Muscle layer of duodenum (tissue), 2 donors: ENCODE data around the gene SLC45A2.
"Not testable (repeated sequence)": the region's sequence is repeated elsewhere in the genome, so short reads cannot be mapped to it uniquely, and the experiment has no call there.

Source experiments
- H3K27ac ChIP-seq: one replicate; pipeline ENCODE4 v1.7.0; 2013; ENCODE audit warnings: mild to moderate bottlenecking, low read length
- H3K27me3 ChIP-seq: one replicate; pipeline ENCODE4 v1.7.0; 2013; ENCODE audit warnings: low read depth, mild to moderate bottlenecking, control low read depth, low read length
- H3K36me3 ChIP-seq, 2 donors: one replicate each; pipeline ENCODE4 v1.7.0; 2013; ENCODE audit warnings: low read length in 2 of 2, control low read depth in 1 of 2, mild to moderate bottlenecking in 1 of 2; ENCODE audit not compliant: insufficient read depth in 2 of 2, control insufficient read depth in 1 of 2
- H3K4me1 ChIP-seq, 2 donors: one replicate each; pipeline ENCODE4 v1.7.0; 2013; ENCODE audit warnings: low read length in 2 of 2, mild to moderate bottlenecking in 2 of 2, control low read depth in 1 of 2, moderate library complexity in 1 of 2; ENCODE audit not compliant: insufficient read depth in 2 of 2, control insufficient read depth in 1 of 2
- H3K4me3 ChIP-seq, 2 donors: one replicate each; pipeline ENCODE4 v1.7.0; 2013; ENCODE audit warnings: low read length in 2 of 2, low read depth in 1 of 2, mild to moderate bottlenecking in 1 of 2
- H3K9me3 ChIP-seq, 2 donors: one replicate each; pipeline ENCODE4 v1.7.0; 2013; ENCODE audit warnings: low read length in 2 of 2, control low read depth in 1 of 2, mild to moderate bottlenecking in 1 of 2; ENCODE audit not compliant: control insufficient read depth in 1 of 2
- donor health status: healthy.

SLC45A2 gene, protein sequence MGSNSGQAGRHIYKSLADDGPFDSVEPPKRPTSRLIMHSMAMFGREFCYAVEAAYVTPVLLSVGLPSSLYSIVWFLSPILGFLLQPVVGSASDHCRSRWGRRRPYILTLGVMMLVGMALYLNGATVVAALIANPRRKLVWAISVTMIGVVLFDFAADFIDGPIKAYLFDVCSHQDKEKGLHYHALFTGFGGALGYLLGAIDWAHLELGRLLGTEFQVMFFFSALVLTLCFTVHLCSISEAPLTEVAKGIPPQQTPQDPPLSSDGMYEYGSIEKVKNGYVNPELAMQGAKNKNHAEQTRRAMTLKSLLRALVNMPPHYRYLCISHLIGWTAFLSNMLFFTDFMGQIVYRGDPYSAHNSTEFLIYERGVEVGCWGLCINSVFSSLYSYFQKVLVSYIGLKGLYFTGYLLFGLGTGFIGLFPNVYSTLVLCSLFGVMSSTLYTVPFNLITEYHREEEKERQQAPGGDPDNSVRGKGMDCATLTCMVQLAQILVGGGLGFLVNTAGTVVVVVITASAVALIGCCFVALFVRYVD

DNA sequence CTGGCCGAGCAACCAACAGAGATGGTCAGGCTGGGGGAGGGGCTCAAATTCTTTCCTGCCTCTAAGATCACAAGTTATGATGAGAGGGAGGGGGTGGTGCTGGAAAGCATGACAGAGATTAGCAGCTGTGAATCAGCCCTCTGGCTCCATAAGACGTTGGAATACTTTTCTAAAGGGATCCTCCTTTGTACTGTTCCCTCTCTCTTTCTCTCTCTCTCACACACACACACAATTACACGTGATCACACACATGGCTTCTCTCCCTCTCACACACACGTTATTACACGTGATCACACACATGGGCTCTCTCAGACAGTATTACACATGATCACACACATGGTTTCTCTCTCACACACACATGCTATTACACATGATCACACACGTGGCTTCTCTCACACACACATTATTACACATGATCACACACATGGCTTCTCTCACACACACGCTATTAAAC lies at the start of gene SLC45A2:
Gene SLC45A2, minus strand, starts transcription at position 23 of the 454 bp plus-strand sequence. CDS start 110 bp downstream, outside the sequence.
- no peaks in the 10 kb centered on the region for H3K9me3 ChIP-seq
- H3K4me1 ChIP-seq, result no peaks in the 10 kb centered on the region
- no peaks in the 10 kb centered on the region for H3K27me3 ChIP-seq
- no peak within 1 kb of the TSS for H3K4me3 ChIP-seq
- peaks cover 15 to 29% of the 10 kb centered on the region in 2 donors for H3K36me3 ChIP-seq
- H3K27ac ChIP-seq, result no peak within 1 kb of the TSS

DNA sequence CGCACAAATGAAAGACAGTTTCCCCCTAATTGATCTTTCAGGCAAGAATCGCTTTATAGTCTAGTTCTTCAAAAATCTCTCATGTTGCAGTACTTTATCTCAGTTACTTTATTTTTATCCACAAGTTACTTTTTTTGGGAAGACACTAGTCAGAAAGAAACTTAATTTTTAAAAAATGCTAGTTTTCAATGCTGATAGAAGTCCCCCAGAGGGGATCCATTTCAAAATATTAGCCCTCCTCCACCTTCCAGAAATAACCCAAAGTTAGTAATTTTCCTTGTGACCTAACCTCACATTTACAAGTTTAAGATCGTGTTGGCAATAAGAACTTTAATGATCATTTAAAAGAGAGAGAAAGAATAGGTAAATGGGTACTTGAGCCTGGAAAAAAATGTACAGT lies 47.5 kb upstream of the SLC45A2 start:
- H3K4me1 ChIP-seq, result no peaks in the 10 kb centered on the region
- no peak overlapping the region for H3K4me3 ChIP-seq
- no peaks in the 10 kb centered on the region for H3K27me3 ChIP-seq
- H3K27ac ChIP-seq, result no peak overlapping the region
- H3K9me3 ChIP-seq, result no peaks in the 10 kb centered on the region
- peaks cover 0 to 16% of the 10 kb centered on the region in 2 donors for H3K36me3 ChIP-seq

DNA sequence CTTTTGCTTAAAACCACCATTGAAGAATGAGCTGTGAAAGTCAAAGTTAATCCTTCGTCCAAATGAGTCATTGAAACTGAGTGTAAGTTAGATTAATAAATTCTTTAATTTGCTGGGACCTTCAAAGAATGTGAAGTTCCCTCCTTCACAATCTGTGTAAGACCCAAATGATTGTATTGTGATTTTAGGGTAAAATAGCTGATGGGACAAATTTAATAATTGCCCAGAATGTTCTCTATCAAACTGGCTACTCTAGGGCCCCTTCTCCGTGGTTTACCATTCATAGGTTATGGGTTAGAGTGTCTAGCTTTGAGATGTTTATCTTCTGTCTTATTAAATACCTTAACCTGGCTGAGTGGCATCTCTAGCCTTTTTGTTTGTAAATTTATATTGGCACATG lies 46.6 kb upstream of the SLC45A2 start:
- H3K27me3 ChIP-seq, result no peaks in the 10 kb centered on the region
- no peak overlapping the region for H3K4me3 ChIP-seq
- H3K9me3 ChIP-seq, result no peaks in the 10 kb centered on the region
- H3K4me1 ChIP-seq, result no peaks in the 10 kb centered on the region
- H3K27ac ChIP-seq, result no peak overlapping the region
- H3K36me3 ChIP-seq, result peaks cover 0 to 16% of the 10 kb centered on the region in 2 donors

DNA sequence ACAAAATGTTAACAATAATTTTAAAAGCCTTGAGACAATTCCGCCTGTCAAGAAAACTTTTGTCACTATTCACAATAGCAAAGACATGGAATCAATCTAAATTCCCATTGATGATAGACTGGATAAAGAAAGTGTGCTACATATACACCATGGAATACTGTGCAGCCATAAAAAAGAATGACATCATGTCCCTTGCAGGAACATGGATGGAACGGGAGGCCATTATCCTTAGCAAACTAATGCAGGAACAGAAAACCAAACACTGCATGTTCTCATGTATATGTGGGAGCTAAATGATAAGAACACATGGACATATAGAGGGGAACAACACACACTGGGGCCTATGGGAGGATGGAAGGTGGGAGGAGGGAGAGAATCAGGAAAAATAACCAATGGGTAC lies 46.1 kb upstream of the SLC45A2 start:
- not testable (repeated sequence) for H3K27me3 ChIP-seq, H3K9me3 ChIP-seq, H3K4me3 ChIP-seq, H3K4me1 ChIP-seq, H3K27ac ChIP-seq
- peaks cover 0 to 16% of the 10 kb centered on the region in 2 donors for H3K36me3 ChIP-seq

DNA sequence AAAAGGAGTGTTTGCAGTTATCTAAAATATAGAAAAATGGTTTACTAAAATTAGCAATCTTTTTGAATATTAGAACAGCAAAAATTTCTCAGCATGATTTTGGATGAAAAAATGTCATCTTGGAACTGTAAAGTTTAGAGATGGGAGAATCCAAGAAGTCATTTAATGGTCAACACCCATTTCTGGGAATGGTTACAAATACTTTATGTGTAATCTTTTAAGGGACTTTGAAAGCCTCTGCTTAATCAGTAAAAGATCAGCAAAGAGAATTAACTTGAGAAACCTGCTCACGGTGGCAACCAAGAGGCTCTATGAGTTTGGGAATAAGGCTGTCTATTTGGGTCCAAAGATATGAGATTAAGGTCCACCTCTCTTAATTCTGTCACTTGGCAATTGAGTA lies 45.6 kb upstream of the SLC45A2 start:
- Histone ChIP-seq H3K36me3 (peaks cover 0 to 10% of the 10 kb centered on the region in 2 donors), H3K9me3 (no peaks in the 10 kb centered on the region), H3K27ac (no peak overlapping the region), H3K27me3 (no peaks in the 10 kb centered on the region), H3K4me3 (no peak overlapping the region), H3K4me1 (no peaks in the 10 kb centered on the region)

DNA sequence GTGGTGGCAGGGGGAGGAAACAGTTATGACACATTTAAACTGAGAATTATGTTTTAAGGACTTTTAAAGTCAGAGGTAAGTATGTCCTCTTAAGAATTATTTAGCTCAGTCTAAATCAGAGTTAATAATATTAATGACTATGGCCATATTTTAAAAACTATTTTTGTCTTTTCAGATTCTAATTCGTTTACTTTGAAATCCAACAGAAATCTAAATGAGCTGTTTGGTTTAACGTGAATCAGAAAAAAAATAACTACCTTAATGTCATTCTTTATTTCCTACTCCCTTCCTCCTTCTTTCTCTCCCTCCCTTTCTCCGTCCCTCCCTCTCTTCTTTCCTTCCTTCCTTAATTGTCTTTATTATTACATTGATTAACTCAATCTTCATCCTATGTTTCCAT lies 43.9 kb upstream of the SLC45A2 start:
- peaks cover 7% of the 10 kb centered on the region in 2 donors for H3K36me3 ChIP-seq
- no peak overlapping the region for H3K4me3 ChIP-seq
- no peaks in the 10 kb centered on the region for H3K27me3 ChIP-seq
- H3K9me3 ChIP-seq, result no peaks in the 10 kb centered on the region
- no peak overlapping the region for H3K27ac ChIP-seq
- H3K4me1 ChIP-seq, result no peaks in the 10 kb centered on the region

DNA sequence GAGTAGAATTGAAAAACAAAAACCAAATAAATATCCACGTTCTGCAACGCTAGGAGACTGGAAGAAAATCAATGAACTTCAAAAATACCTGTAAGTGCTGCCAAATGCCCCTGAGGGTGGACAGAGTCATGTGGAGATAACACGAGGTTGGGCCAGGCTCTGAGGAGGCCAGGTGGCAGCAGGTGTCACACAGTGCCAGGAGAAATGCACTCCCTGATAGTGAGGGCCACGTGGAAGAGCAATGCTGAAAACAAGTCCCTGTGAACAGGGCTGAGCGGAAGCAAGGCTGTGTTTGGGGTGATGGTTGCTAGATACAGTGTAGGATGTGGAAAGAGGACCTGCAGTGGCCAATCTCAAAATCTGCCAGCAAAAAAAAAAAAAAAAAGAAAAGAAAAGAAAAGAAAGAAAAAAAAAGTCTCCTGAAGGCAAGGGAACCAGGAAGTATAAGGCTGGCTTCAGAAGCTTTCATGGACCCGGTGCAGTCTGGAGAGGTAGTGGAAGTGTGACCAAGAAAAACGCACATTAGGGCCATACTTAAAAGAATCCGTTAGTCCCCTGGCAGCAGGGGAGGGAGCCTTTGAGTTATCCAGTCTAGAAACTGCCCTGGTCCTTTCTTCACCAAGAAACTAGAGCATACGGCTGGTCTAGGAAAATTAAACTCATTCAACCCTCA lies 41.7 kb upstream of the SLC45A2 start:
- Histone ChIP-seq H3K4me1 (no peaks in the 10 kb centered on the region), H3K27me3 (no peaks in the 10 kb centered on the region), H3K9me3 (no peaks in the 10 kb centered on the region), H3K4me3 (no peak overlapping the region), H3K36me3 (peaks cover 5 to 7% of the 10 kb centered on the region in 2 donors), H3K27ac (no peak overlapping the region)

DNA sequence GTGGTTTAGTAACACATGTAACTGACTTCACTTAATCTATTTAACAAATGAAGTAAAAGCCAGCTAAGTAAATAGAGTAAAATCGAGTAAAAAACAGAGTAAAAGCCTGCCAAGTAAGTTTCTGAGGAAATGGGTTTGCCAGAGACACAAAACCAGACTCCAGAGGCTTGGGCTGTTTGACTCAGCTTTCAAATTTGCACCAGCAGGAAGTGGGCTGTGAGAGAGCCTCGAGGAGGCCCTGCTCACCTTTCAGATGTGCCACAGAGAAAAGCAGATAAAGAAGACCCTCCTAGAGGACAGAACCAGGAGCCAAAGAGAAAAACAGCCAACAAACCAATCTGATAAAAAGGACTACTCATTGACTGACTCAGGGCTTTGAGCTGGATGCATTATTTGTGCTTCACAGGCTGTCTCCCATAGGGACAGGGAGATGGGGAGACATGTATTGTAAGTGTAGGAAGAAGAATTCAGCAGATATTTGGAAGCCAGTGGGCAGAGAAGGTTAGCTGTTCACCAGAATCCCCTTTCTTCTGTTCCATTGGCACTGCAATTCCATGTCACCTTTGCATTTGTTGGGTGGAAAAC lies 37.7 kb upstream of the SLC45A2 start:
- Histone ChIP-seq H3K4me1 (no peaks in the 10 kb centered on the region), H3K36me3 (peaks cover 5 to 15% of the 10 kb centered on the region in 2 donors), H3K27me3 (no peaks in the 10 kb centered on the region), H3K9me3 (no peaks in the 10 kb centered on the region), H3K27ac (peak overlapping the region; percentile 36), H3K4me3 (no peak overlapping the region)

DNA sequence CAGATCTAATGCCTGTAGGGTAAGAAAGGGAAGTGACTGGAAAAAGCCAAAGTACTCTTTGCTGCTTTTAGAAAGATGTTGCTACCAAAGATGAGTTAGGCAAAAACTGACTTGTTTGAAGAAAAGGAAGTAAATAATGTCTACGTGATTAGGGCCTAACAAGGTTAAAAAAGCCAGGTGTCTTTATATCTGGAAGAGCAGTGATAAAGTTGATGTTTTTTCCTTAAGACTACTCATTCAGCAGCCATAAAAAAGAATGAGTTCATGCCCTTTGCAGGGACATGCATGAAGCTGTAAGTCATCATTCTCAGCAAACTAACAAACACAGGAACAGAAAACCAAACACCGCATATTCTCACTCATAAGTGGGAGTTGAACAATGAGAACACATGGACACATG lies 36.8 kb upstream of the SLC45A2 start:
- H3K27me3 ChIP-seq, result no peaks in the 10 kb centered on the region
- H3K36me3 ChIP-seq, result peaks cover 5 to 15% of the 10 kb centered on the region in 2 donors
- no peak overlapping the region for H3K4me3 ChIP-seq
- H3K9me3 ChIP-seq, result no peaks in the 10 kb centered on the region
- no peaks in the 10 kb centered on the region for H3K4me1 ChIP-seq
- no peak overlapping the region for H3K27ac ChIP-seq

DNA sequence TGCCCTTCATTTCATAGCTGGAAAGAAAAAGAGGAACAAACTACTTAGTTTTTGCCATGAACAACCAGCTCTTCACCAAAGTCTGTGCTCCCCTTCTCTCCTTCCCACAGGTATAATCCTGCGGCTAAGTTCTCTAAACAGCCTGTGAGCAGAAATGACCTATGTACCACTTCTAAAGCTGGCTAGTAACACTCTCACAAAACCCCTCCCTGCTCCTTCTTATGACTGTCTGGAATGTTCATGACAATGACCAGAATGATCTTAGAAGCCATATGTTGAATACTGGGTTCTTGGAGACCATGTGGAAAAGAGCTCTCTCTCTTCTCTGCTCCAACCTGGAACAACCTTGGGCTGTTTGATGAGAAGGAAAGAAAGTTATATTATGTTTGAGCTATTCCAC lies 36.2 kb upstream of the SLC45A2 start:
- H3K9me3 ChIP-seq, result no peaks in the 10 kb centered on the region
- H3K27me3 ChIP-seq, result no peaks in the 10 kb centered on the region
- no peak overlapping the region for H3K27ac ChIP-seq
- H3K36me3 ChIP-seq, result peaks cover 5 to 15% of the 10 kb centered on the region in 2 donors
- H3K4me3 ChIP-seq, result no peak overlapping the region
- no peaks in the 10 kb centered on the region for H3K4me1 ChIP-seq

DNA sequence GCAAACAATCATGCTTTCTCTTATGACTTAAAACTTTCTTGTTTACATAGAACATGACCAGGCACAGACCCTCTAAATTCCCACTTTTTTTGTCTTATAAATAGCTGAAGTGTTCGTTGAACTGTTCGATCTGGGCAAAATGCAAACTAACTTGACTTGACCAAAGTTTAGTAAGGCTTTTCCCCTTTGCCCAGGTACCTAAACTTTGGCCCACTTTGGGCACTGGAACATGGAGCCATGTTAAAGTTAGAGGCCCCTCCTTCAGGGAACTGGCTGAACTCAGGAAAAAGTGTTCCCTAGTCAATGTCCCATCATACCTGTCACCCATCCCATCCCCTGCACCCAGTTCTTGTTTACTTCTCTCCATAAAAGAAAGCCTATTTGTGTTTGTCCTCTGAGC lies 32.8 kb upstream of the SLC45A2 start:
- no peaks in the 10 kb centered on the region for H3K9me3 ChIP-seq
- H3K36me3 ChIP-seq, result peaks cover 0 to 8% of the 10 kb centered on the region in 2 donors
- H3K27me3 ChIP-seq, result no peaks in the 10 kb centered on the region
- H3K4me1 ChIP-seq, result no peaks in the 10 kb centered on the region
- no peak overlapping the region for H3K4me3 ChIP-seq
- H3K27ac ChIP-seq, result no peak overlapping the region
